Measurements from ENCODE around the gene LARP4. TPM values are rescaled to one million over a fixed set of nuclear protein-coding genes. Genes with fewer than 3 reads are reported as not detected.

The LARP4 gene
- total RNA-seq, 1 donor from 2014 or later, result 63.8 TPM

GRCh38 chr12:50375802-50376201, 24.9 kb upstream of the LARP4 start:
- H3K9ac ChIP-seq (ENCODE audit: low read length), result no peak overlapping the region
- Mint-ChIP-seq H3K9me3 (ENCODE audit: unreplicated experiment) (no peaks in the 10 kb centered on the region), H3K27me3 (ENCODE audit: low read depth, unreplicated experiment) (no peaks in the 10 kb centered on the region), H3K4me1 (ENCODE audit: low read depth, unreplicated experiment) (no peaks in the 10 kb centered on the region), H3K36me3 (ENCODE audit: low read depth, unreplicated experiment) (no peaks in the 10 kb centered on the region), H3K27ac (ENCODE audit: unreplicated experiment) (no peak overlapping the region), H3K4me3 (ENCODE audit: unreplicated experiment) (no peak overlapping the region)
- no peaks in the 10 kb centered on the region for H3K27me3 ChIP-seq (ENCODE audit: insufficient read depth, low read length)
- H3K4me3 ChIP-seq (ENCODE audit: insufficient read depth, low read depth, low read length), result no peak overlapping the region
- H3K4me1 ChIP-seq (ENCODE audit: insufficient read depth, low read length), result no peaks in the 10 kb centered on the region
- no peak for FAIRE-seq
- no peak overlapping the region for H2AFZ ChIP-seq (ENCODE audit: low read depth, low read length)
- no peak overlapping the region for H3K27ac ChIP-seq (ENCODE audit: low read depth, low read length)
- TF ChIP-seq EZH2 (IDR thresholded peaks at IDR 0.05; ENCODE audit: insufficient read depth, low read length), result no peak
- TF ChIP-seq, protein P1, sequence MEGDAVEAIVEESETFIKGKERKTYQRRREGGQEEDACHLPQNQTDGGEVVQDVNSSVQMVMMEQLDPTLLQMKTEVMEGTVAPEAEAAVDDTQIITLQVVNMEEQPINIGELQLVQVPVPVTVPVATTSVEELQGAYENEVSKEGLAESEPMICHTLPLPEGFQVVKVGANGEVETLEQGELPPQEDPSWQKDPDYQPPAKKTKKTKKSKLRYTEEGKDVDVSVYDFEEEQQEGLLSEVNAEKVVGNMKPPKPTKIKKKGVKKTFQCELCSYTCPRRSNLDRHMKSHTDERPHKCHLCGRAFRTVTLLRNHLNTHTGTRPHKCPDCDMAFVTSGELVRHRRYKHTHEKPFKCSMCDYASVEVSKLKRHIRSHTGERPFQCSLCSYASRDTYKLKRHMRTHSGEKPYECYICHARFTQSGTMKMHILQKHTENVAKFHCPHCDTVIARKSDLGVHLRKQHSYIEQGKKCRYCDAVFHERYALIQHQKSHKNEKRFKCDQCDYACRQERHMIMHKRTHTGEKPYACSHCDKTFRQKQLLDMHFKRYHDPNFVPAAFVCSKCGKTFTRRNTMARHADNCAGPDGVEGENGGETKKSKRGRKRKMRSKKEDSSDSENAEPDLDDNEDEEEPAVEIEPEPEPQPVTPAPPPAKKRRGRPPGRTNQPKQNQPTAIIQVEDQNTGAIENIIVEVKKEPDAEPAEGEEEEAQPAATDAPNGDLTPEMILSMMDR (IDR thresholded peaks at IDR 0.05; ENCODE audit: insufficient read depth, low read depth, low read length), result no peak
- H3K36me3 ChIP-seq (ENCODE audit: insufficient read depth, low read length), result no peaks in the 10 kb centered on the region
- H3K9me3 ChIP-seq (ENCODE audit: insufficient read depth, low read depth, low read length), result no peaks in the 10 kb centered on the region
- no peaks in the 10 kb centered on the region for H3K79me2 ChIP-seq (ENCODE audit: insufficient read depth, low read length)
- no peak overlapping the region for H3K4me2 ChIP-seq (ENCODE audit: low read length)
- no peaks in the 10 kb centered on the region for H4K20me1 ChIP-seq (ENCODE audit: insufficient read depth, low read length)
- no peak for DNase-seq (ENCODE audit: low read depth)

GRCh38 chr12:50380761-50381325, 19.8 kb upstream of the LARP4 start:
- H2AFZ ChIP-seq (ENCODE audit: low read depth, low read length), result no peak overlapping the region
- H3K4me3 ChIP-seq (ENCODE audit: insufficient read depth, low read depth, low read length), result no peak overlapping the region

DNA sequence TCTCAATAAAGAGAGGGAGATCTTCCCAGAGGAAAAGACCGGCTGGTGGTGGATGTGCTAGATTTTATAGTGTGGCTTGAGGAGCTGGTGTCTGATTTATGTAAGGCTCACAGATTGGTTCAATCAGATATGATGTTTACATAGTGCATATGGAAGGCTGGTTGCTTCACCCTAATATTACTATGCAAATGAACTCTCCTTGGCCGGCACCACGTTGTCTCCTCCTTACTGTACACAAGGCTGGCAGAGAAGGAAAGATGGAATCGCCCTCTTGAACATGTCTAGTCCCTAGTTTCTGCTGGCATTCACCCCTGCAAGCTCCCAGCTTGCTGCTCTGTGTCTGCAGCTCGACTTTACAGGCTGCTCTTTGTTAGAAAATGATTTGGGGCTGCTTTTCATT, 13.2 kb upstream of the LARP4 start:
- Histone ChIP-seq H2AFZ (ENCODE audit: low read depth, low read length) (no peak overlapping the region), H3K36me3 (ENCODE audit: insufficient read depth, low read length) (no peaks in the 10 kb centered on the region), H3K27ac (ENCODE audit: low read depth, low read length) (no peak overlapping the region), H4K20me1 (ENCODE audit: insufficient read depth, low read length) (no peaks in the 10 kb centered on the region), H3K27me3 (ENCODE audit: insufficient read depth, low read length) (no peaks in the 10 kb centered on the region), H3K9ac (ENCODE audit: low read length) (no peak overlapping the region), H3K9me3 (ENCODE audit: insufficient read depth, low read depth, low read length) (no peaks in the 10 kb centered on the region), H3K4me2 (ENCODE audit: low read length) (no peak overlapping the region), H3K79me2 (ENCODE audit: insufficient read depth, low read length) (no peaks in the 10 kb centered on the region), H3K4me3 (ENCODE audit: insufficient read depth, low read depth, low read length) (no peak overlapping the region), H3K4me1 (ENCODE audit: insufficient read depth, low read length) (peaks cover 12% of the 10 kb centered on the region)
- no peak for DNase-seq (ENCODE audit: low read depth)
- no peak for TF ChIP-seq EZH2 (IDR thresholded peaks at IDR 0.05; ENCODE audit: insufficient read depth, low read length)
- TF ChIP-seq, protein P1 (IDR thresholded peaks at IDR 0.05; ENCODE audit: insufficient read depth, low read depth, low read length), result no peak
- Mint-ChIP-seq H3K27me3 (ENCODE audit: low read depth, unreplicated experiment) (peaks cover 2% of the 10 kb centered on the region), H3K27ac (ENCODE audit: unreplicated experiment) (peak overlapping the region; percentile 29), H3K36me3 (ENCODE audit: low read depth, unreplicated experiment) (no peaks in the 10 kb centered on the region), H3K4me3 (ENCODE audit: unreplicated experiment) (no peak overlapping the region), H3K9me3 (ENCODE audit: unreplicated experiment) (peaks cover 4% of the 10 kb centered on the region), H3K4me1 (ENCODE audit: low read depth, unreplicated experiment) (peaks cover 6% of the 10 kb centered on the region)
- no peak for FAIRE-seq

More at GRCh38 chr12:50380761-50381325, 19.8 kb upstream of the LARP4 start:
- TF ChIP-seq, protein P1 (IDR thresholded peaks at IDR 0.05; ENCODE audit: insufficient read depth, low read depth, low read length), result no peak
- TF ChIP-seq EZH2 (IDR thresholded peaks at IDR 0.05; ENCODE audit: insufficient read depth, low read length), result no peak
- no peak overlapping the region for H3K4me3 Mint-ChIP-seq (ENCODE audit: unreplicated experiment)
- Histone ChIP-seq H3K27me3 (ENCODE audit: insufficient read depth, low read length) (no peaks in the 10 kb centered on the region), H3K9me3 (ENCODE audit: insufficient read depth, low read depth, low read length) (no peaks in the 10 kb centered on the region), H3K36me3 (ENCODE audit: insufficient read depth, low read length) (no peaks in the 10 kb centered on the region), H3K27ac (ENCODE audit: low read depth, low read length) (no peak overlapping the region), H3K9ac (ENCODE audit: low read length) (no peak overlapping the region), H4K20me1 (ENCODE audit: insufficient read depth, low read length) (no peaks in the 10 kb centered on the region), H3K4me1 (ENCODE audit: insufficient read depth, low read length) (no peaks in the 10 kb centered on the region), H3K79me2 (ENCODE audit: insufficient read depth, low read length) (no peaks in the 10 kb centered on the region), H3K4me2 (ENCODE audit: low read length) (no peak overlapping the region)
- DNase-seq (ENCODE audit: low read depth) (no peak), FAIRE-seq (no peak)
- no peaks in the 10 kb centered on the region for H3K27me3 Mint-ChIP-seq (ENCODE audit: low read depth, unreplicated experiment)
- H3K9me3 Mint-ChIP-seq (ENCODE audit: unreplicated experiment), result peaks cover 2% of the 10 kb centered on the region
- H3K27ac Mint-ChIP-seq (ENCODE audit: unreplicated experiment), result no peak overlapping the region
- no peaks in the 10 kb centered on the region for H3K36me3 Mint-ChIP-seq (ENCODE audit: low read depth, unreplicated experiment)
- H3K4me1 Mint-ChIP-seq (ENCODE audit: low read depth, unreplicated experiment), result no peaks in the 10 kb centered on the region

All from astrocyte (in vitro differentiated cells and primary cell).